Measurements from ENCODE around the gene AFF2. TPM values are rescaled to one million over a fixed set of nuclear protein-coding genes. Genes with fewer than 3 reads are reported as not detected.

Gene AFF2
- total RNA-seq, 1 donor from 2014 or later, result under 0.01 TPM

GRCh38 chrX:148522006-148522405 is 21.6 kb downstream of the AFF2 start:
- FAIRE-seq (no peak), DNase-seq (ENCODE audit: low read depth) (no peak)
- TF ChIP-seq, protein P1, sequence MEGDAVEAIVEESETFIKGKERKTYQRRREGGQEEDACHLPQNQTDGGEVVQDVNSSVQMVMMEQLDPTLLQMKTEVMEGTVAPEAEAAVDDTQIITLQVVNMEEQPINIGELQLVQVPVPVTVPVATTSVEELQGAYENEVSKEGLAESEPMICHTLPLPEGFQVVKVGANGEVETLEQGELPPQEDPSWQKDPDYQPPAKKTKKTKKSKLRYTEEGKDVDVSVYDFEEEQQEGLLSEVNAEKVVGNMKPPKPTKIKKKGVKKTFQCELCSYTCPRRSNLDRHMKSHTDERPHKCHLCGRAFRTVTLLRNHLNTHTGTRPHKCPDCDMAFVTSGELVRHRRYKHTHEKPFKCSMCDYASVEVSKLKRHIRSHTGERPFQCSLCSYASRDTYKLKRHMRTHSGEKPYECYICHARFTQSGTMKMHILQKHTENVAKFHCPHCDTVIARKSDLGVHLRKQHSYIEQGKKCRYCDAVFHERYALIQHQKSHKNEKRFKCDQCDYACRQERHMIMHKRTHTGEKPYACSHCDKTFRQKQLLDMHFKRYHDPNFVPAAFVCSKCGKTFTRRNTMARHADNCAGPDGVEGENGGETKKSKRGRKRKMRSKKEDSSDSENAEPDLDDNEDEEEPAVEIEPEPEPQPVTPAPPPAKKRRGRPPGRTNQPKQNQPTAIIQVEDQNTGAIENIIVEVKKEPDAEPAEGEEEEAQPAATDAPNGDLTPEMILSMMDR (IDR thresholded peaks at IDR 0.05; ENCODE audit: insufficient read depth, low read length, severe bottlenecking), result no peak
- Histone ChIP-seq H3K36me3 (ENCODE audit: control insufficient read depth, insufficient read depth, low read length) (no peaks in the 10 kb centered on the region), H3K27me3 (ENCODE audit: control insufficient read depth, insufficient read depth, low read length) (no peaks in the 10 kb centered on the region), H3K4me3 (ENCODE audit: low read depth, low read length) (no peak overlapping the region)

GRCh38 chrX:148523303-148524080 is 23.1 kb downstream of the AFF2 start:
- DNase-seq (ENCODE audit: low read depth), result no peak
- no peak for FAIRE-seq
- H3K36me3 ChIP-seq (ENCODE audit: control insufficient read depth, insufficient read depth, low read length), result no peaks in the 10 kb centered on the region
- TF ChIP-seq, protein P1 (IDR thresholded peaks at IDR 0.05; ENCODE audit: insufficient read depth, low read length, severe bottlenecking), result no peak
- no peak overlapping the region for H3K4me3 ChIP-seq (ENCODE audit: low read depth, low read length)
- no peaks in the 10 kb centered on the region for H3K27me3 ChIP-seq (ENCODE audit: control insufficient read depth, insufficient read depth, low read length)

- peak; percentile 10 for DNase-seq (ENCODE audit: low read depth)
- no peak overlapping the region for H3K4me3 ChIP-seq (ENCODE audit: low read depth, low read length)
- no peaks in the 10 kb centered on the region for H3K27me3 ChIP-seq (ENCODE audit: control insufficient read depth, insufficient read depth, low read length)
- no peaks in the 10 kb centered on the region for H3K36me3 ChIP-seq (ENCODE audit: control insufficient read depth, insufficient read depth, low read length)
- FAIRE-seq, result no peak
- TF ChIP-seq, protein P1 (IDR thresholded peaks at IDR 0.05; ENCODE audit: insufficient read depth, low read length, severe bottlenecking), result peak; percentile 27
These were observed 30.2 kb downstream of the AFF2 start for GRCh38 chrX:148530464-148531077.

- Histone ChIP-seq H3K27me3 (ENCODE audit: control insufficient read depth, insufficient read depth, low read length) (no peaks in the 10 kb centered on the region), H3K36me3 (ENCODE audit: control insufficient read depth, insufficient read depth, low read length) (no peaks in the 10 kb centered on the region), H3K4me3 (ENCODE audit: low read depth, low read length) (no peak overlapping the region)
- TF ChIP-seq, protein P1 (IDR thresholded peaks at IDR 0.05; ENCODE audit: insufficient read depth, low read length, severe bottlenecking), result no peak
- FAIRE-seq, result no peak
- DNase-seq (ENCODE audit: low read depth), result no peak
These were observed 33.9 kb downstream of the AFF2 start for GRCh38 chrX:148534291-148534690.

DNA sequence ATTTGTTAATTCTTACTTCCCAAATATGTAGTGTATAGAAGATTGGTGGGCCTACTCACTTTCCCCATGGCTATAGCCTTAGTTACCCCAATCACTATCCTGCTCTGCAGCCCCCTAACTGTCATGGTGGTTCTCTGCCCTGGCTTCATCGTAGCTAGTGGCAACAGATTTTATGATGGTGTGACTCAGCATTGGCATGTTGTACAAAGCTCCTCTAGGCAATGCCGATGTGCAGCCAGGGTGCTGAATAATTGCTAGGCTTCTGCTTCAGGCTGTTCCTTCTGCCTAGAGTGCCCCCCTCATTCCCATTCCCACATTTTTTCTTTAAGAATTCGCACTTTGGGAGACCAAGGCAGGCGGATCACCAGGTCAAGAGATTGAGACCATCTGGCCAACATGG is 35.2 kb downstream of the AFF2 start:
- FAIRE-seq, result no peak
- Histone ChIP-seq H3K4me3 (ENCODE audit: low read depth, low read length) (no peak overlapping the region), H3K27me3 (ENCODE audit: control insufficient read depth, insufficient read depth, low read length) (no peaks in the 10 kb centered on the region), H3K36me3 (ENCODE audit: control insufficient read depth, insufficient read depth, low read length) (no peaks in the 10 kb centered on the region)
- TF ChIP-seq, protein P1 (IDR thresholded peaks at IDR 0.05; ENCODE audit: insufficient read depth, low read length, severe bottlenecking), result no peak
- no peak for DNase-seq (ENCODE audit: low read depth)
